Measurements from ENCODE around the gene KCNK4.
A peak's percentile ranks its signal among the peaks of the same experiment; 100 is the strongest.
"Not testable (repeated sequence)": the region's sequence is repeated elsewhere in the genome, so short reads cannot be mapped to it uniquely, and the experiment has no call there.

Gene KCNK4

DNA sequence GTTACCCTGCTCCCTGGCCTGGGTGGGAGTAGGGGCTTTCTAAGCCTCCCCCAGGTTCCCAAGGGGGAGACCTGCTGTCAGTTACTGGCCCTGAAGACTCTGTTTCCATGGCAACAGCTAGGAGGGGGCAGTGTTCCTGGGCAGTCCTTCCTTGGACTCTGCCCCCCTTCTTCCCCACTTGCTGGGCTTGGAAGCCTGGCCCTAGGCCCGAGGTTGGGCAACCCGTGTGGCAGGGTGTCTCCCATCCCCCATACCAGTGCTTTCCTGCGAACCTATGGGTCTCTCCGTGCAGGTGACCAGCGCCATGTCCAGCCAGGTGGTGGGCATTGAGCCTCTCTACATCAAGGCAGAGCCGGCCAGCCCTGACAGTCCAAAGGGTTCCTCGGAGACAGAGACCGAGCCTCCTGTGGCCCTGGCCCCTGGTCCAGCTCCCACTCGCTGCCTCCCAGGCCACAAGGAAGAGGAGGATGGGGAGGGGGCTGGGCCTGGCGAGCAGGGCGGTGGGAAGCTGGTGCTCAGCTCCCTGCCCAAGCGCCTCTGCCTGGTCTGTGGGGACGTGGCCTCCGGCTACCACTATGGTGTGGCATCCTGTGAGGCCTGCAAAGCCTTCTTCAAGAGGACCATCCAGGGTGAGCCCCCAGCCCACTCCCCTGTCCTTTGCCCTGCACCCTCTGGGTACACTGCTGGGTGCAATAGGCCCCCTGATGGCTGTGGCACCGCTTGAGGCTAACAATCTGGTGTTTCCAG is 15.9 kb downstream of the KCNK4 start:
- no peak for DNase-seq (ENCODE audit: low spot score)

DNA sequence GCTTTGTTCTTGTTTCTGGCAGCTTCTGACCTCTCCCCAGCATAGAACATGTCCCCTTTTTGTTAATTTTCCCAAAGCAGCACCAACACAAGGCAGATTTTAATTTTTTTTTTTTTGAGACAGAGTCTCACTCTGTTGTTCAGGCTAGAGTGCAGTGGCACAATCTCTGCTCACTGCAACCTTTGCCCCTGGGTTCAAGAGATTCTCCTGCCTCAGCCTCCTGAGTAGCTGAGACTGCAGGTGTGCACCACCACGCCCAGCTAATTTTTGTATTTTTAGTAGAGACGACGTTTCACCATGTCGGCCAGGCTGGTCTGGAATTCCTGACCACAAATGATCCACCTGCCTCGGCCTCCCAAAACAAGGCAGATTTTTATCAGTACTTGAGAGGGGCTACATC is 16.7 kb downstream of the KCNK4 start:
- not testable (repeated sequence) for DNase-seq (ENCODE audit: low spot score)

DNA sequence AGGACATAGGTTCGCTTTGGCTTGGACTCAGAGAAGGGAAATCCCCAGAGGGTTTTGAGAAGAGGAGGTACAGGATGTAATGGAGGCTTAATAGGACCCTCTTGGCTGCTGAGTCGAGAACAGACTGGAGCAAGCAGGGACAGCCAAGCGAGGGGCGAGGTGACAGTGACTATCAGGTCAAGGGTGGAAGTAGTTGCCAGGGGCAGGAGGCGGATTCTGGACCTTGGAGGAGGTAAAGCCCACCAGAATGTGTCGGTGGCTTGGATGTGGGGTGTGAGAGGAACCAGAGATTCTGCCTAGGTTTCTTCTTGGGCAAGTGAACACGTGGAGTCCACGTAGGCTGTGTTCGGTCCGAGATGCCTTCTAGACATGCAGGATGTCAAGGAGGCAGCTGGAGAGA is 21.8 kb downstream of the KCNK4 start:
- no peak for DNase-seq (ENCODE audit: low spot score)

DNA sequence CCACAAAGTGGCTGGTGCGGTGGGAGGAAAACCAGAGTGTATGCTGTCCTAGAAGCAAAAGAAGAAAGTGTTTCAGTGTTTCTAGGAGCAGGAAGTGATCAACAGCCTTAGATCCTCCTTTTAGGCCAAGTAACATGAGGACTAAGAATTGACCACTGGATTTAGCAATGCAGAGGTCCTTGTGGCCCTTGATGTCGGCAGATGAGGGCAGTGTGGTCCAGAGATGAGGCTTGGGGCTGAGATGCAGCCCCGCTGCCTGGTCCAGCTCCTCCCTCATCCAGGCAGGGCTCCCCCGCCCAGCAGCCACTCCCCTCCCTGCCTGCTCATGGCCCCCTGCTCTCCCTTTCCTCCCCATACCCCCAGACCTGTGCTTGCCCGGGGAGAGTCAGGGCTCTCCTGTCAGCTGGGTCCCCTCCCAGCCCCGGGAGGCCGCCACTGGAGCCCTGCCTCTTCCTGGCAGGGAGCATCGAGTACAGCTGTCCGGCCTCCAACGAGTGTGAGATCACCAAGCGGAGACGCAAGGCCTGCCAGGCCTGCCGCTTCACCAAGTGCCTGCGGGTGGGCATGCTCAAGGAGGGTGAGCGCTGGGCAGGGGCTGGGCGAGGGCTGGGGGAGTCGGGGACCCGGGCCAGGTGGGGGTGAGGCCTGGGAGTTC is 22.5 kb downstream of the KCNK4 start:
- DNase-seq (ENCODE audit: low spot score), result no peak

DNA sequence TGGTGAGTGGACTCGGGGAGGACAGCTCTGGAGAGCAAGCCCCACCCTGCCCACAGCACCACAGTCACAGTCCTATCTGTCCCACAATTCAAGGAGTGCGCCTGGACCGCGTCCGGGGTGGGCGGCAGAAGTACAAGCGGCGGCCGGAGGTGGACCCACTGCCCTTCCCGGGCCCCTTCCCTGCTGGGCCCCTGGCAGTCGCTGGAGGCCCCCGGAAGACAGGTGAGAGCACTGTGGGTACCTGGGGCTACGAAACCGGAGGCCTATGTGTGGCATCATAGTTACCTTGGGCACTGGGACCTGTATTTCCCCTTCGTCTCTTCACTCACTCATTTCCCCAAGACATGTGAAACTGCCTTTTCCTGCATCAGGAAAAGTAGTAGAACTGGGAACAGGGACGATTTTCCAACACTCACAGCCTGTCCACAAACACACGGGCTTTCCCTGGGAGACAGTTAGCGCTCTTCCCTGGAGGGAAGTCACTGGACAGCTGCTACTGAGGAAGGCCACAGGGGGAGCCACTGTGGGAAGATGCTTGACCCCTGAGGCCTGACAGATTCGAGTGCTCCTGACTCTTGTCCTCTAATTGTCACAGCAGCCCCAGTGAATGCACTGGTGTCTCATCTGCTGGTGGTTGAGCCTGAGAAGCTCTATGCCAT is 23.2 kb downstream of the KCNK4 start:
- no peak for DNase-seq (ENCODE audit: low spot score)

DNA sequence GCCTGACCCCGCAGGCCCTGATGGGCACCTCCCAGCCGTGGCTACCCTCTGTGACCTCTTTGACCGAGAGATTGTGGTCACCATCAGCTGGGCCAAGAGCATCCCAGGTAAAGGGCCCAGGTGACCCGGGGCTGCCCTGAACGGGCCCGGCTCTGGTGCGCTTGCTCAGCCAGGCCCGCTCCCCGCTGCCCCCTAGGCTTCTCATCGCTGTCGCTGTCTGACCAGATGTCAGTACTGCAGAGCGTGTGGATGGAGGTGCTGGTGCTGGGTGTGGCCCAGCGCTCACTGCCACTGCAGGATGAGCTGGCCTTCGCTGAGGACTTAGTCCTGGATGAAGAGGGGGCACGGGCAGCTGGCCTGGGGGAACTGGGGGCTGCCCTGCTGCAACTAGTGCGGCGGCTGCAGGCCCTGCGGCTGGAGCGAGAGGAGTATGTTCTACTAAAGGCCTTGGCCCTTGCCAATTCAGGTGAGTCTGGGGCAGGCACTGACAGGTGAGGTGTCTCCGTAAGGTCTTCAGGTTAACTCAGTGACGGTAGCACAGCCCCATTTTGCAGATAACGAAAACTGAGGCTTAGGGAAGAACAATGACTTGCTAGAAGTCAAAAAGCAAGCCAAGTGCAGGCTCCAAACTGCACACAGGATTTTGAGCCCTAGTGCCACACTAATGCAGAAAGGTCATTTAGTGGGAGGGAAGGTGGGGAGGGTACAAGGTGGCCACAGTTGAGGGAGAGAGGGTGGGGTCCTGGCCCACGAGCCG is 23.9 kb downstream of the KCNK4 start:
- DNase-seq (ENCODE audit: low spot score), result no peak

DNA sequence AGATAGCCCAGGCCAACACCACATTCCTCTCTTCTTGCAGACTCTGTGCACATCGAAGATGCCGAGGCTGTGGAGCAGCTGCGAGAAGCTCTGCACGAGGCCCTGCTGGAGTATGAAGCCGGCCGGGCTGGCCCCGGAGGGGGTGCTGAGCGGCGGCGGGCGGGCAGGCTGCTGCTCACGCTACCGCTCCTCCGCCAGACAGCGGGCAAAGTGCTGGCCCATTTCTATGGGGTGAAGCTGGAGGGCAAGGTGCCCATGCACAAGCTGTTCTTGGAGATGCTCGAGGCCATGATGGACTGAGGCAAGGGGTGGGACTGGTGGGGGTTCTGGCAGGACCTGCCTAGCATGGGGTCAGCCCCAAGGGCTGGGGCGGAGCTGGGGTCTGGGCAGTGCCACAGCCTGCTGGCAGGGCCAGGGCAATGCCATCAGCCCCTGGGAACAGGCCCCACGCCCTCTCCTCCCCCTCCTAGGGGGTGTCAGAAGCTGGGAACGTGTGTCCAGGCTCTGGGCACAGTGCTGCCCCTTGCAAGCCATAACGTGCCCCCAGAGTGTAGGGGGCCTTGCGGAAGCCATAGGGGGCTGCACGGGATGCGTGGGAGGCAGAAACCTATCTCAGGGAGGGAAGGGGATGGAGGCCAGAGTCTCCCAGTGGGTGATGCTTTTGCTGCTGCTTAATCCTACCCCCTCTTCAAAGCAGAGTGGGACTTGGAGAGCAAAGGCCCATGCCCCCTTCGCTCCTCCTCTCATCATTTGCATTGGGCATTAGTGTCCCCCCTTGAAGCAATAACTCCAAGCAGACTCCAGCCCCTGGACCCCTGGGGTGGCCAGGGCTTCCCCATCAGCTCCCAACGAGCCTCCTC is 24.8 kb downstream of the KCNK4 start:
- not testable (repeated sequence) for DNase-seq (ENCODE audit: low spot score)

DNA sequence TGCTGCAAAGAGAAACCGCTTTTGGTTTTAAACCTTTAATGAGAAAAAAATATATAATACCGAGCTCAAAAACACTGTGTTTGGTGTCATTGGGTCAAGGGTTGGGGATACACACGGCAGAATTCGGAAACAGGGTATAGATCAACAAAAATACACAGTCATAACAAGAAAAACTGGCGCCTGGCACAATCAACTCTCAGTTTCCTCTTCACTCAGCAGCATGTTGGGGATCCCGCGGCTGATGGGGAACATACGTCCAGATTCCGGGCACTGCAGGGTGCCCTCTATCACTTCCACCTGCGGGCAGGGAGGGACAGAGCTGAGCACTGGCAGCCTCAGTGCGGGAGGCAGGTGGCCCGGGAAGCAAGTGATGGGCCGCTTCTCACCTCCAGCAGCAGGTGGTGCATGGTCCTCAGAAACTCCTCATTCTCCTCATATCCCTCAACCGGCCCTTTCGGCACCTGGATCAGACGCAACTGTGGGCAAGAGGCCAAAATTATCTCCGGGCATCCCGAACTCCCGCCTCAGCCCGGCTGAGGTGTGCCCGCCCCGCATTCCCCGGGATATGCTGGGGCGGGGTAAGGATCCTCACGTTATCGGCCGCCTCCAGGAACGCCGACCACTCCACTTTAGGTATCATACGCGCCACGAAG is 25.7 kb downstream of the KCNK4 start:
- DNase-seq (ENCODE audit: low spot score), result no peak

DNA sequence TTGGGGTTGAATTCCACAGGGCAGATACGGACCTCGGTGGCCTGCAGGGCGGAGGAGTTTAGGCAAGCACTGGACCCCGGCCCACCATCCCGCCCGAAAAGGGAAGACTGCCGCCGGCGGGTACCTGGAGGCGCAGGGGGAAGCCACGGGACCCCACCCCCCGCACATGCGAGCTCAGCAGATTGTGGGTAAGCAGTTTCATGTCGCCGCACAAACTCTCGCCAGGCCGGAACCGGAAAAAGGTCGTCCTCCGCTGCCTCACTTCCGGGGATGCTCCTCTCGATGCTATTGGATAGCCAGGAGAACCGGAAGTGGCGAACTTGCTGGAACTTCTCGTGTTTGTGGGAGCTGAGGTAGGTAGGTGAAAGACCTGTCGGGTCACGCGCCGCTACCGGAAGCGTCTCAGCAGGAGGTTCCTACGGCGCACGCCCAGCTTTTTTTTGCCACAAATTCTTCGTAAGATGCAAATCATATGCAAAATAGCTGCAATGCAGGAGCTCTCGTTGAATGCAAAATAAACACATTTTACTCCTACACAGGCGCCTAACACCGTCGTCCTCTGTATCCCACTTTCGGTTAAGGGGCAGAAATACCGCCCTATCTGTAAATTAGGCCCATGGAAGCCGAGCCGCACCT is 26.3 kb downstream of the KCNK4 start, which contains the start of gene TRMT112:
Gene TRMT112, minus strand, starts transcription at position 235 of the 636 bp plus-strand sequence. Its CDS starts 33 bp downstream, at position 202.
- DNase-seq (ENCODE audit: low spot score), result peak; percentile 89

DNA sequence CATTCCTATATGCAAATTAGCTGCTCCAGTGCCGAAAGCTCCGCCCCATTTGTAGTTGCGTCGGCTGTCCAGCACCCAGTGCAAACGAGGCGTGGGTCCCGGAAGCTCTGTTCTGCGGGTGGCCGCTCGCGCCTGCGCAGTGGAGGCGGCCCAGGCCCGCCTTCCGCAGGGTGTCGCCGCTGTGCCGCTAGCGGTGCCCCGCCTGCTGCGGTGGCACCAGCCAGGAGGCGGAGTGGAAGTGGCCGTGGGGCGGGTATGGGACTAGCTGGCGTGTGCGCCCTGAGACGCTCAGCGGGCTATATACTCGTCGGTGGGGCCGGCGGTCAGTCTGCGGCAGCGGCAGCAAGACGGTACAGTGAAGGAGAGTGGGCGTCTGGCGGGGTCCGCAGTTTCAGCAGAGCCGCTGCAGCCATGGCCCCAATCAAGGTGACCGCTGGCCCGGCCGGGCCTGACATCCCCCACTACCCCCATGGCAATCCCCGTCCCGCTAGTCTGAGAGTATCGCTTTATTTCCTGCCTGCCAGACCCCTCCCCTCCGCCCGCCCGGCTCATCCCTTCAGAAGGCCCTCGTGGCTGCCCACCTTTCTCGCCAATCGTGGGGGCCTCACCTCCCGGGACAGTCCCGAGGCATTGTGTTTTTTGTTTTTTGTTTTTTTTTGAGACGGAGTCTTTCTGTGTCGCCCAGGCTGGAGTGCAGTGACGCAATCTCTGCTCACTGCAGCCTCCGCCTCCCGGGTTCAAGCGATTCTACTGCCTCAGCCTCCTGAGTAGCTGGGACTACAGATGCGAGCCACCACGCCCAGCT is 27.1 kb downstream of the KCNK4 start, which contains the start of gene PRDX5:
Gene PRDX5, plus strand, starts transcription at position 161 of the 805 bp plus-strand sequence. Its CDS starts 95 bp downstream, at position 256.
- peak; percentile 97 for DNase-seq (ENCODE audit: low spot score)

DNA sequence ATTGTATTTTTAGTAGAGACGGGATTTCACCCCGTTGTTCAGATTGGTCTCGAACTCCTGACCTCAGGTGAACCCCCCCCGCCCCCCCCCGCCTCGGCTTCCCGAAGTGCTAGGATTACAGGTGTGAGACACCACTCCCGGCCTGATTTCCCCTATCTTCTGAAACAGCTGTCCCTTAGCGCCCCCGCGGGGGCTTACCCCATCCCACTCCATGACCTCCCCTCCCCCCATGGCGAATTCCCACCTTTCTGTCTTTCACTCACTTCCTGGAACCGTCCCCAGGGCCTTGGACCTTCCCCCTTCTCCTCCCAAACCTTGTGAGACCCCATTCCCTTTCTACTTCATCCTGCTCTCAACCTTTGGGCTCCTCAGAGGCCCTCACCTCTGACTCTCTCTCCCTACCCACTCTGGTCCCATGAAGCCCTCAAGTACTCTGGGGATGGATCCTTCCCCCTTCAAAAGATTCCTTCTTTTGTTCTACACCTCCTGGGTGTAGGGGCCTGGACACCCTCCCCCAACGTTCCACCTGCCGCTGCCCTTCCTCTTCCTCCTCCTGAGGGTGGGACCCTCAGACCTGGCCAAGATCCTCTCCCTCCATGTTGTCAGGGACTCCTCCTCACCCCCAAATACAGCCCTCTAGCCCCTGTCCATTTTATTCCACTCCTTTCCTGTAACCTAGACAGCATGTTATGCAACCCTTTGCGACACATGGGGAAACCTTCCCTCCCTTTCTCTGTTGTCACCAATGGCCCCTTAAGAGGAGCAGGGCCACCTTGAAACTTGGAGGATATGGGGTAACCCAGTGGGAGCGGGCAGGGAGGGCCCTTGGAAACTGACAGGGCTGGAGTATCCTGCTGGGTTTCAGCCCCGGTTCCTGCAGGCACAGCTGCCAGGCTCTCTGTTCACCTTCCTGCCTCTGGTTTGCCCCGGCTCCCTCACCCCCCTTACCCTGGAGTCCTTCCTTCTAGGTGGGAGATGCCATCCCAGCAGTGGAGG is 28.0 kb downstream of the KCNK4 start:
- DNase-seq (ENCODE audit: low spot score), result no peak

DNA sequence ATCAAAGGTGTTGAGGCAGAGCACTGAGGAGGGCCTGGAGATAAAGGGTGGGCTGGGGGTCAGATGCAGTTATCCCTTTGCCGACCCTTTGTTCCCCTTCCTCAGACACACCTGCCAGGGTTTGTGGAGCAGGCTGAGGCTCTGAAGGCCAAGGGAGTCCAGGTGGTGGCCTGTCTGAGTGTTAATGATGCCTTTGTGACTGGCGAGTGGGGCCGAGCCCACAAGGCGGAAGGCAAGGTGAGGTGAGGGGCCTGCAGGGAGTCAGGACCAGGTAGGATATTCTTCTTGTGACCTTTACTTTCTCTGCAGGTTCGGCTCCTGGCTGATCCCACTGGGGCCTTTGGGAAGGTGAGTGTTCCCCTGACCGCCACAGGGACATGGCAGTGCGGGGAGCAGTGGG is 29.5 kb downstream of the KCNK4 start:
- no peak for DNase-seq (ENCODE audit: low spot score)

DNA sequence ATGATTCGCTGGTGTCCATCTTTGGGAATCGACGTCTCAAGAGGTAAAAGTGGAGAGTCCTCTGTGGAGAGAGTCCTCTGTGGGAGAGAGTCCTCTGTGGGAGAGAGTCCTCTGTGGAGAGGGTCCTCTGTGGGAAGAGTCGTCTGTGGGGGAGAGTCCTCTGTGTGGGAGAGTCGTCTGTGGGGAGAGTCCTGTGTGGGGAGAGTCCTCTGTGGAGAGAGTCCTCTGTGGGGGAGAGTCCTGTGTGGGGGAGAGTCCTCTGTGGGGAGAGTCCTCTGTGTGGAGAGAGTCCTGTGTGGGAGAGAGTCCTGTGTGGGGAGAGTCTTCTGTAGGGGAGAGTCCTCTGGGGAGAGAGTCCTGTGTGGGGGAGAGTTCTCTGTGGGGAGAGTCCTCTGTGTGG is 29.9 kb downstream of the KCNK4 start:
- DNase-seq (ENCODE audit: low spot score), result no peak

DNA sequence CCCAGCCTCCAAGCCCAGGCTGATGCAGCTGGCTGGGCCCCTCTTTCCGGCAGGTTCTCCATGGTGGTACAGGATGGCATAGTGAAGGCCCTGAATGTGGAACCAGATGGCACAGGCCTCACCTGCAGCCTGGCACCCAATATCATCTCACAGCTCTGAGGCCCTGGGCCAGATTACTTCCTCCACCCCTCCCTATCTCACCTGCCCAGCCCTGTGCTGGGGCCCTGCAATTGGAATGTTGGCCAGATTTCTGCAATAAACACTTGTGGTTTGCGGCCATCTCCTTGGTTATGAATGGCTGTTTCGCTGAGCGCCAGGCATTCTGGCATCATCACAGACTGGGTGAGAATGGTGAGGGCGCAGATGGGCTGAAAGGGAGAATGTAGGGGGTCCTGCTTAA is 30.4 kb downstream of the KCNK4 start:
- no peak for DNase-seq (ENCODE audit: low spot score)

DNA sequence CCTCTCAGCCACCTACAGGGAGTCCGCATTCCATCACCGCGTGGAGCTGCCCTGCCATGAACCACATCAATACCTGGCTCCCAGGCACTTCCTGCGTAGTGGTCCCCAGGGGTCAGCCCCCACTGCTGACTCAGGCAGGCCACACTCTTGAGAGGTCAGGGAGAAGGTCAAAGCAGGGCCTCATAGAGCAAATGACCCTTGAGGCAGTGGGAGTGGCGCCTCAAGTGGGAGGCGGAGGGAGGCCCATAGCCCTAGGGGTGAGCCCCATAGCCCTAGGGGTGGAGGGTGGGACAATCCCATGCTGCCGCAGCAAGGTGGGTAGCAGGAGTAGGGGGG is 31.8 kb downstream of the KCNK4 start:
- DNase-seq (ENCODE audit: low spot score), result no peak

DNA sequence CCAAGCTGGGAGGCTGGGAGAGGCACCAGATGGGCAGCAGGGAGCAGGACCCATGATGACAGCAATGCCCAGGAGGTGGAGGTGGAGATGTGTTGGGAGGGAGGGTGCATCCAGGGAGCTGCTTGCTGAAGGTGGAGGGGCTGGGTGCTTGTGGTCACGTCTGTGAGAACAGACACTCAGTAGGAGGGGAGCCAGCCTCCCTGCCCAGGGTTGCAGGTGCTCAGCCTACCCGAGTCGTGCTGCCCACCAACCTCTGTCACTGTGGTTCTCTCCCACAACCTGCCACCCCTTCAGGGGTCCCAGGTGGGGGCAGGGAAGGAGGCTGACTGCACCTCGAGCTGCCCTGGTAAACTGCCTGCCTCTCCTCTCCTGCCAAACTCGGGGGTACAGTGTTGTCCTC is 32.3 kb downstream of the KCNK4 start:
- no peak for DNase-seq (ENCODE audit: low spot score)

DNA sequence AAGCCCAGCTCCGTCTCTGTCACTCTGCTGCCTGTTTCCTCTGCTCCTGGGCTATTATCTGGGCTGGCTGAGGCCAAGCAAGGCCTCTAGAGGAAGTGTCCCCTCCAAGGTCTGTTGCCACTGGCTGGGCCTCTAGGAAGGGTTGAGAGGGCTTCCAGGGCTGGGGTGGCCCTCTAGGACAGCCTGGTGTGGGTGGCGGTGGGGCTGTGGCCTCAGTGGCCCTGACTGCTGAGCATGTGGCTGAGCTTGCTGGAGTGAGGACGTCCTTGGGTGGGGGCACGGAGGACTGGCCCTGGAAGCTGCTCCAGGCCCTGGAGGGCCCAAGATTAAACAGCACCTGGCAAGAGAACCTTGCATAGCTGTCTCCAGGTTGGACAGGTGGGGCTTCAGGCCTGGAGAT is 32.9 kb downstream of the KCNK4 start:
- not testable (repeated sequence) for DNase-seq (ENCODE audit: low spot score)
